ENCODE measurements around the gene LNX2.

The LNX2 gene

DNA sequence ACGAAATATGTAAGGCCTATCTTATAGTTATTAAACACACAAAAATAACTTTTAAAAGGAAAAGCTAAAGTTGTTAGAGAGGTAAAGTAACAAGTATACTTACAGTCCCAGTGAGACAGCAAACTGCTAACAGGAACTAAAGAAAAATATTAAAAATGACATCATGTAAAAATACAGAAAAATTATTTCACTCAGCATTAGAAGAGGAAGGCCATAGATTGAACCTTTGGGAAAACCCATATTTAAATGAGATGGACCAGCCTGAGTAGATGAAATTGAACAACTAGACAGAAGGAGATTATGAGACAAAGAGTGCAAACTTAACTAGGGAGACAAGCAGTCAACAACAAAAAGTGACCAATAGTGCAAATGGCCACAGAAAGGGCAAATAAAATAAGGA, 49.4 kb downstream of the LNX2 start:
- no peak overlapping the region for H3K4me3 ChIP-seq (ENCODE audit: low read depth, low read length)

DNA sequence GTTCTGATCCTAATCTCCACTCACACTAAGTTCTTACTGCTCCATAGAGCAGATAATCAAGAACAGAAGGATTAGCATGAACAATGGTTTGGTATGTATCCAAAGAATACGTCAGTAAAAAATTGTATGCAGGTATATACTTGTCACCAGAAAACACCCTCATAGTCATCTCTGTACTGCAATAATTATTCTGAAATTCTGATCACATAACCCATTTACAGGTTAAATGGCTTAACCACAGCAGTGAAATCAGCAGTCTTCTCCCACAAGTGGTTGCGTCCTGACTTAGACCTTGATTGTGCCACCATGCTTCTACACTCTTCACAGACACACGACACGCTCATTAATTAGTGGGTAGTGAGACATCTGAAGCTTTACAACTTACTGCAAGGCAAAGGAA, 50.9 kb downstream of the LNX2 start:
- H3K4me3 ChIP-seq (ENCODE audit: low read depth, low read length), result no peak overlapping the region

DNA sequence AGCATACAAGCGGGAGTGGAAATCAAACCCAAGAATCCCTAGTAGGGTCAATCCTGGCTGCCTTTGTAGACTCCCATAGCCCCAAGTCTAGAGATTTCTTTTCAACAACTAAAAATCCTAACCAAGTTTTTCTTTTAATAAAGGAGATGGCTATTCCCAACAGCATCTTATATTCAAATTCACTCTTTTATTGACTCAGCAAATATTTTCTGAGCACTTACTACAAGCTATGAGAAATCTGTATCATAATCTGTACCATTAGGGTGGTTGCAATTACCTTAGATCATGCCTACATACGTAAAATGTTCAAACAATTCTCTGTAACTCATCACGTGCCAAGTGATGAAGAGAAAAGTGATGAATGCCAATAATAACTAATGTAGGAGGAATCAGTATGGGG, 54.5 kb downstream of the LNX2 start:
- no peak overlapping the region for H3K4me3 ChIP-seq (ENCODE audit: low read depth, low read length)

DNA sequence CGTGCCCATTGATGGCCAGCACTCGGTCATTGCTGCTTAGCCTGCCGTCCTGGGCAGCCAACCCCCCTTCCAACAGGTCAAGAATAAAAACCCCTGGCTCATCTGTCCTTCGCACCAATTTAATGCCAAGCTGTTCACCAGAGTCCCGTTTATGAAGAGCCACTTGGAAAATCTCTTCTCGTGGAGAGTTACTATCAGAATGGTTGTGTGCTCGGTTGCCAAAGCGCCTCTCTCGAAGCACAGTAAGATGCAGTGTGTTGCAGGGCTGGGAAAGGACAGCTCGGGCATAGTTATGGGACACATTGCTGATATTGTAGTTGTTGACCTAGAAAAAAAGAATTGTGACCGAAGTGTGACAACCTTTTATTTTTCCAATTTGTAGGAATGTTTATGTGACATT, 57.9 kb downstream of the LNX2 start:
- no peak overlapping the region for H3K4me3 ChIP-seq (ENCODE audit: low read depth, low read length)

DNA sequence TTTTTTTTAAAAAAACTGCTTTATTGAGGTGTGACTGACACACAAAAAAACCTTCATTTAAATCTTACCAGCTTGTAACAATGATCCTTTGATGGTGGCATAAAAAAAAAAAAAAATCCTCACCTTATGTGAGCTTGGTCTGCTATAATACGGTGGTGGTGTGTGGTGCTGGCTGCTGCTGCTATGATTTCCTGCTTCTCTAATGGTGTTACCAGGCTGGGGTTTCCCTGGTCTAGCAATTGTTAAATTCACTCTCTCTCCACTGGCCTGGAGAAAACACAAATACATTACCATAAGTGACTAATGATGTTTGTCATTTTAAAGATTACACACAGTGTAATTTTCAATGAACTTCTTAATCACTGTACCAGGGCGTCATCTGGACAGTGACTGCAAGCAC, 60.6 kb downstream of the LNX2 start:
- no peak overlapping the region for H3K4me3 ChIP-seq (ENCODE audit: low read depth, low read length)

DNA sequence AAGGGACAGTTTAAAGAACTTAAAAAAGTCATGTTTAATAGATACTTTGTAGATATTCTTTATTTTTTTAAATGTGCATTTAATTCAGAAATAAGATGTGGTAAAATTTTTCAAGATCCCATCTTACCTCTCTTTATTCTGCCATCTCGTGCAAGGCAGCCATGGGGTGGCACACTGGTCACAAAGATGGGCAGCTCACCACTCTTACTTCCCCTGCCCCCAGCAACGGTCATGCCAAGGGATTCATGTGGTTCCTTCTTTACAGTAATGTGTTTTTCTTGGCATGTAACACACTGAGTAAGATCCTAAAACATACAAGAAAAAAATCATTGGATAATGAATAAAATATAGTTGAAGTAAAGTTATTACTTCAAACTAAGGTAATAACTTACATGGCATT, 64.2 kb downstream of the LNX2 start:
- no peak overlapping the region for H3K4me3 ChIP-seq (ENCODE audit: low read depth, low read length)

DNA sequence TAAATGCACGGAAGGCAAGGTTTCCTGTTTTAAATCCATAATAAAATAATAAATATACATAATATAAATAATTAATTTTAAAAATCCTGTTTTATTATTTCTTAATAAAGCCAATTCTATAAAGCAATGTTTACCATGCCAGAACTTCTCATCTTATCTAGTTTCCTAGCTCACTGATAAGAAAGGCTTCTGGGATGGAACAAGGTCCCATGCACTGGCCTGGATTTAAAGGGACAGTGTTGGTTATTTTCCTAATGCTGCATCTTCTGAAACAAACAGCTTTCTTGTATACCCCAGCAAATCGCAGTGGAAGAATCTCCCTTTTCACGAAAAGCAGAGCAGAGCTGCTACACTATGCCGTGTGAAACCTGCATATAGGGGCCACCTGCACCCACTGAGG, 68.8 kb downstream of the LNX2 start:
- no peak overlapping the region for H3K4me3 ChIP-seq (ENCODE audit: low read depth, low read length)

DNA sequence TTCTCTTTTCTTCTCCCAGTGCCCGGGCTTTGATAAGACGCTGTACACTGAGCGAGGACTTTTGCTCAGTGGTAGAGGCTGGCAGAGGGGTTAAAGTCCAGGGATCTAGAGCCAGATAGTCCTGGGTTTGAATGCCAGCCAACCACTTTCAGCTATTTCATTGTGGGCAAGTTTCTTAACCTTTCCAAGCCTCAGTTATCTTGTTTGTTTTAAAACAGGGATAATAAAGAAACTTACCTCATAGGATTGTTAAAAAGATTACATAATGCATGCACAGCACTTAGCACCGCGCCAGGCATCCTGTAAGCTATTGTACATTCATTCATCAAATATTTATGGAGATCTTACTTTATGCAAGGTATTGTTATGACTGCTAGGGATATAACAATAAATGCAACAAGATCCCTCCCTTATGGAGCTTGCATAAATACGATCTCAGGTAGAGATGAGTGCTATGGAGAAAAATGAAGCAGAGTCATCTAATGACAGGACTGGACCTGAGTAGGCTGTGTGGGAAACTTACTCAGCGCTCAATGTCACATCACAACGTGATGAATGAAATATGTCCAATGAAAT, 70.8 kb downstream of the LNX2 start:
- no peak overlapping the region for H3K4me3 ChIP-seq (ENCODE audit: low read depth, low read length)

DNA sequence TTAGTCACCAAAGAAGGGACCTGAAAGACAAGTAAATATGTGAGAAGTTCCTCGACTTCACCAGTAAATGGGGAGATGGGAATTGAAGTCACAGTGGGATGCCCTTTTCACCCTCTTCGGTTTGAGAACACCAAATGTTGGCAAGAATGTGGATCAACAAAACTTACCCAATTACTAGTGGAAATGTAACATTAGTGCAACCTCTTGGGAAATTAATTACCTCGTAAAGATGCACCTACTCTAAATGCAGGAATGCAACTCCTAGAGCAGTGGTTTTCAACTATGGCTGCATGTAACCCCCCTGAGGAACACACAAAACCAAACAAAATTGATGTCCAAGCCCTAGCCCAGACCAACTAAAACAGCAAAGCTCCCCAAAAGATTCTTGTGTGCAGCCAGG, 78.1 kb downstream of the LNX2 start:
- H3K4me3 ChIP-seq (ENCODE audit: low read depth, low read length), result no peak overlapping the region

DNA sequence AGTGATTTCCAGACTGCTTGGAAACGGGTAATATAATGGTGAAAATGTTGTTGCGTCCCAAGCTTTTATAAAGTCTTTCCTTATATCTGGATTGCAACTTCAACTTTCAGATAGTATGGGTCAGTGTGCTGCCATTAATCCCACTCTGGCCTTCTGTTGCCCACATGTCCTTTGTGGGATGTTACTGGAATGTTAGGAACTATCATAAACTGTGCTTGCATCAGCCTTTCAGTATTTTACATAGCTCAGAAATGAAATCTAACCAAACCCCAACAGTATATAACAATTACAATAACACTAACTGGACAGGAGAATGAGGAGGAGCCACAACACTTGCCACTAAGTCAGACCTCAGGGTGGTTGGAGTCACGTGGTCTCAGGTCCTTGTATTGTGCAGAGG, 78.9 kb downstream of the LNX2 start:
- H3K4me3 ChIP-seq (ENCODE audit: low read depth, low read length), result no peak overlapping the region

DNA sequence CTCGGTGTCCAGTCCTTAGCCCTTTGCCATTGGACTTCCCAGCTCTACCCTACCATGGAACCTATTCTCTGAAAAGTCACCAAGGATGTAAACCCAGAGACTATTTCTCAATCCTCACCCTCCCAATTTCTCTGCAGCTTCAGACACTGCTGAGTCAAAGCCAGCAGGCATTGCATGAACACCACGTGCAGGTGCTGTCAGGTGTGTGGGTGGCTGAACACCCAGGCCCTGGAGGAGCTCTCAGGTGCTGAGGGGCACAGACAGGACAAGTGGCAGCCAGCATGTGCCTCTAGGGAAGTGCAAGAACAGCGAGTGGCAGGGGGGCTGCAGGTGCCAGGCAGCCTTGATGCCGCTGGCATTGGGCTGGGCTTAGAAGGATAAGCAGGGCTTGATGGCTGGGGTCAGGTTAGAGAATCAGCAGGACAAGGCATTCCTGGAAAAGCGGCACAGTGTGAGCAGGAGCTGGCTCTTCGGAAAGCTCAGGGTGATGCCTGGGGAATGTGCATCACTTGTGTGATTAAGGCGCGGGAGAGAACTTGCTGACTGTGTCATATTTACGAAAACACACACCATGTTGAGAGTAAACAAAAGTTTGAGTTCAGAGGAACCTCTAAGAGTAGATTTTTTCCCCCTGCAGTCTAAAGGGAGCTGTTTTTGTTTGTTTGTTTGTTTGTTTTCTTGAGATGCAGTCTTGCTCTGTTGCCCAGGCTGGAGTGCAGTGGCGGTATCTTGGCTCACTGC, 83.8 kb downstream of the LNX2 start:
- no peak overlapping the region for H3K4me3 ChIP-seq (ENCODE audit: low read depth, low read length)

DNA sequence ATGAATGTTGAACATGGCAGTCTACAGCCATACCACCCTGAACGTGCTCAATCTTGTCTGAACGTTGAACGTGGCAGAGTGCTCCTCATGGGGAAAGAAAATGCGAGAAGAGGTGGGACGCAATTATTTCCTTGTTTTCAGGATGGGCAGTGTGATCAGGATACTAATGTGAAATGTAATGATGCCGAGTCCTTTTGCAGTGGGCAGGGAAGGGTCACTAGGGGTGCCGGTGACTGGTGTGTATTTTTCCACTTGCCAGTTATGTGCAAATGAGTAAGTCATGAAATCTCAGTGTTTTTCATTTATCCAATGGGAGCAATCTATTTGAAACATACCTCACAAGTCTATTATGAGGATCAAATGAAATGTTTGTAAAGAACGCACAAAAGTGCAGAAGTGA, 84.8 kb downstream of the LNX2 start:
- H3K4me3 ChIP-seq (ENCODE audit: low read depth, low read length), result no peak overlapping the region

DNA sequence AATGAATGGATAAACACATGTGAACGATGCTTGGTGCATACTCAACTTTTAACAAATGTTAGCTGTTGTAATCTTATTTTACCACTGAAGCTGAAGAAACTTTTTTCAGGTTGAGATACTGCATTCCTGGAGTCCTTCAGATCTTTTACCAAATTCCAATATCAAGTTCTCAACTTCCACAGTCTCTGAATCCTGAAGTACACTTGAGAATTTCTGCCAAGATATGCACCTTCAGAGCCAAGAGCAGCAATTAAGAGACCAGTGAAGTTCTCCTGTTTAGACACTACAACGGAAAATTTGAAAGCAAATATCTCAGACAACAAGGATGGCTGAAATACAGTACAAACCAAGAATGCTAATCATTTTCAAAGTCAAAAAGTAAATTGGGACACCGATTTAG, 85.3 kb downstream of the LNX2 start:
- H3K4me3 ChIP-seq (ENCODE audit: low read depth, low read length), result no peak overlapping the region

DNA sequence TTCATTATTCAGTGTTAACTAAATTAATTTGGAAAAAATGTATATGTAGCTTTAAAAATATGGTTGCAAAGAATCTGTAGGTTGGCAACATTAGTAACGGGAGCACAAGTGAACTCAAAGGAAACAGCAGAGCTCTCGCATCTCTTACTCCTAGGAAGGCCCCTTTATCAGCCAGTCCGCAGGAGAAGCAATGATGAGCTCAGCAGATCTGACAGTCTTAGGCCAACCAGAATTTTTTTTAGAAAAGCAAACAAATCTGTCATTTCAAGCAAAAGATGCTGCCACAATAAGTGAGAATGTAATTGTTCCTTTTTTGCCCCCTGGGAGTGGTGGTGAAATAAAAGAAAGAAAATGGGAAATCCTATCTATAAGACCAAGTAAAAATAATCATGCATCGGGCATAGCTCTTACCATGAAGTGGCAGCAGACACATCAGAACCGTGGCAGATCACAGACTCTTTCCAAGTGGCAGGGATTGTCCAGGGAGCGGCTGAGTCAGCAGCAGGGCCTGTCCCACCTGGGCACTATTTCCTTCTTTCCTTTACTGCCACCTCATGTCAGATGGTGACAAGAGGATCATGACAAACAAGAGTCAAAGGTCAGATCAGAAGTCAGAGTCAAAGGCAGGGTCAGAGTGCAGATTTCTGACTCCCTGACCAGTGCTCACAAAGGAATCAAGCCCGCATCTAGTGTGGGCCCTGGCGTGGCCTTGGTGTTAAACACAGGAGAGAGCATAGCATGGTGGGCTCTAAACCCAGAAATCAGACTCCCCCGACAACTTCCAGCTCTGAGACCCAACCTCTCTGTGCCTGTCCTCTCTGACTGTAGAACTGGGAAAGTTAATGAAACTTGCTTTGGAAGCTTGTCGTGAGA, 86.0 kb downstream of the LNX2 start:
- H3K4me3 ChIP-seq (ENCODE audit: low read depth, low read length), result no peak overlapping the region

DNA sequence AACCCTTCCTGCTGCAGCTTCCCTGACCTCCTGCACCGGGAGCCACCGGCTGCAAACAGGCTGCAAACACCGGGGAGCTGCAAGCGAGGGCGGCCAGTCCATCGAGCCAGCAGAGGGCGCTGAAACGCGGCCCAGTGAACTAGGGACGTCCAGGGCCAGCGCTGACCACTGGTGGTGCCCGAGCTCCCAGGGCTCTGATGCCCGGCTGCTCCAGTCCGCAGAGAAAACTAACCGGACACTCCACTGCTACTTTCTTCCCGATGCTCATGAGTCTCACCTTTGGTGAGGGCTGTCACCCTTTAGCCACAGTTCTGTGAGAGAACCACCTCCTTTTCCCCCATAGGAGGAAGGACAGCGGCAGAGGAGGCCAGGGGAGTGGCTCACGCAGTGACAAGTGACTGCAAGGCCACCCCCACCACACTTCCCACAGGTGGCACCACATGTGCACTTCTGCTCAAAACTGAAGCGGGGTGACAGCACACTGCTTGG, 87.1 kb downstream of the LNX2 start:
- H3K4me3 ChIP-seq (ENCODE audit: low read depth, low read length), result no peak overlapping the region

DNA sequence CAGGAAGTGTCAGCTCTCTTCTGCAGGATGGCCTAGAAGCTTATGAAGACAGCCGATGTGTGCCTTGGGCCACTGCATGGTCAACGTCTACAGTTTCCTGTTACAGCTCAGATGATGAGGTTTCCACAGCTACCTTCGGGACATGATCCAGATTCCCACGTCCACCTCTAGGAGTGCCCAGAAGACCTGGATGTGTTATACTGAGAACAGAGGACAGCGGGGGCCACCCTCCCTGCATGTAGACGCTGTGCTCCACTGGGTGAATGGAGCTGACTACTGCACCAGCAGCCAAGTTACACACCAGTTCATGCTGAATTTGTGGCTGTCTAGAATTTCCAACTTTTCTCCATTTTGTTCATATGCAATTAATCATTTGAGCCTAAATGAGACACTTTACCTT, 91.4 kb downstream of the LNX2 start:
- H3K4me3 ChIP-seq (ENCODE audit: low read depth, low read length), result no peak overlapping the region

DNA sequence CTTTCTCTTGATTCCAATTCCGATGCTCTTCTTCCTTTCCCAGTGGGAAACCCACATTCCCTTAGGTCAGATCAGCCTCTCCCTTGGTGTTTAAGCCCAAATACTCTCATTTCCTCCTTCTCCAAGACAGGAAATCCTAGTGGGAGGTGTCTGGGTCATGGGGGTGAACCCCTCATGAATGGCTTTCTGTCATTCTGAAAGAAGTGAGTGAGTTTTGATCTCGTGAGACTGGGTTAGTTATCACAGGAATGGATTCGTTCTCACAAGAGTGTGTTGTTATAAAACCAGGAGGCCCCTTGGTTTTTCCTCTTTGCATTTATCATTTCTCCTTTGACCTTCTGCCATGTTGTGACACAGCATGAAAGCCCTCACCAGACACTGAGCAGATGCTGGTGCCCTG, 93.8 kb downstream of the LNX2 start:
- H3K4me3 ChIP-seq (ENCODE audit: low read depth, low read length), result no peak overlapping the region

DNA sequence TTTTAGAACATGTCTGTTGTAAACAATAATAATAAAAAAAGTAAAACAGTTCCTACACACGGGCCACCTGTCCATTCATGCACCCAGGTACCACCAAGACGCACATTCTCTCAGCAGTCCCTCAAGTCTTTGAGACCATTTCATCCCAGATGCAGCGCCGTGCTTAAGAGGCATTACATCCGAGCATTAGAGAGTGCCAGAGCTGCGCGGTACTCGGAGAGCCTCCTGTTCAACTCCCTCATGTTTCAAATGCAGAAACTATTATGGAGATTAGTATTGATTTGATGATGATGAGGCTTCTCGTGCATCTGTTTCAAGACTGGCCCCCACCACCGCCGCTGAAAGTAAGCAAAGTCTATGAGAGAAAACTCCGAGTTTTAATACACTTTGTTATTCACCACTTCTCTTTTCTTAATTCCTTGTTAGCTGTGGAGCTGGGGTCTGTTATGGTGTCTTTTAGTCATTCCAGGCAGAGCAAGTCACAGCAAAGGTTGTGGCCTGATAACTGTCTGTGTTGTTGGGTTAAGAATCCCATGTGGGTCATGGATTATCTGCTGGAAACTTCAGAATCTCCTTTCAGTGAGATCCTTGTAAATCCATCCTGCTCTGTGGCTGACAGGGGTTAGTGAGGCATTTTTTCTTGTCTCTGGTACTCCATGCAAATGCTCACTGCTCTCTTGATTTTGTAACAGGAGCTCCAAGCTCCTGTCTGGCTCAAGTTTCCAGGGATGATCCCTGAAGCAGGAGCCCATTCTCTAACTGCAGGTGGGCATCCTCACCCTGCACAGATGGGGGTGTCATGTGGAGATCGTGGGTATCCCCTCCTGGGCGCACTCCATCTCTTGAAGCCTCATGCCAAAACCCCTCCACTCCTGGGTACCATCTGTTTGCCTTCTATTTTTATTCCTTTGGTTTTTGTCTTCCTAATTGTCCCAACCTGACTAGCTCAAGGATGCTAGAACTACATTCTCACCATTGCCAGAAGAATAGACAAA, 95.1 kb downstream of the LNX2 start:
- no peak overlapping the region for H3K4me3 ChIP-seq (ENCODE audit: low read depth, low read length)

DNA sequence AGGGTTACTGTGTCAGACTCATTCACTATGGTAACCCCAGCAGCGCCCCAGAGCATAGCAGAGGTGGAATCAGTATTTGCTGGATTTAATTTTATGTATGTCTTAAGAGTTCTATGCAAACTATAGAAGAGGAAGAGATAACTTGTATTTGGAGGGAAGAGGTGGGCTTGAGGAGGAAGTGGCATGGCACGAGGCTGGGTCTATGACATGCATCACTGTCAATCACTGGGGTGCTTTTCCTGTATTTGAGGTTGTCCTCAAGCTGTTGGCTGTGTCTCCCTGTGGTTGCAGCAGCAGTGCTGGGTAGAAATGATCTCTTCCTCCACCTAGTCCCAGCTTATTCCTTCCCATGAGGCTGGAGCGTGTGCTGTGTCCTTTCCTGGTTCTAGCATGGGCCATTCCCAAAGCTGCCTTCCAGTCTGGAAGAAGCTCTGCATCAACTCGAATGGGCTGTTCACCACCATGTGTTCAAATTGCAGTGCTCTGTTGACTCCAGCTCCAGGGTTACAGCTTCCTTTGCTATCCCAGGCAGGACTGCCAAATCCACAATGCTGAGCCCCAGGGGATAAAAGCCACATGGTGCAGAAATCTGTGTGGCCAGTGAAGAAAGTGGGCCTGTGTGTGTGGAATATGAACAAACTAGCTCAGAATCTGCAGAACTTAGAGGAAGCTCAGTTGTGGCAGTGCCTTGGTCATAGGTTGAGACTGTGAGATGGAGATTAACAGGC, 96.8 kb downstream of the LNX2 start:
- H3K4me3 ChIP-seq (ENCODE audit: low read depth, low read length), result no peak overlapping the region

DNA sequence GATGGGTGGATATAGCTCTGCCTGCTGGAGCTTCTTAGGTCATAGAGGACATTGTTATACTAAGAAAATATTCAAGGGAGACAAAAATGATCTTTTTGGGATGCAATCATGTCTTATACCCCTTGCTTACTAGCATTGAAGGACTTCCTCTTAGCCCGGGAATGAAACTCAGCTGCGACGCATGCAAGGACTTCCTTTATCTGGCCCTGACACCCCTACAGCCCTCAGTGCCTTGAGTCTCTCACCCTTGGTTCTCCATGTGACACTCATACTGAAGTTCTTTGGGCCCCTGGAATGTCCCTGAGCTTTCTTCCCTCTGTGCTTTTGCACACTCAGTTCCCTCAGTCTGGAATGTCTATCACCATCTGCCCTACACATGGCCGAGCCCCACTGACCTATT, 97.5 kb downstream of the LNX2 start:
- H3K4me3 ChIP-seq (ENCODE audit: low read depth, low read length), result no peak overlapping the region

Data from iPS-11a (cell line).